Posterior cingulate gyrus (tissue), 11 donors: ENCODE data around the gene MLKL.
A peak's percentile ranks its signal among the peaks of the same experiment; 100 is the strongest.
"Not testable (repeated sequence)": the region's sequence is repeated elsewhere in the genome, so short reads cannot be mapped to it uniquely, and the experiment has no call there.

Experiments
- DNase-seq, 10 donors: peaks; one replicate each; pipeline versions ENCODE4 v3.0.0 to v3.0.0-alpha.2; 2020 to 2021; ENCODE audit warnings: mixed read lengths in 3 of 10
- intact Hi-C: fragments of 100-400 bp; cut with DNase I; formaldehyde crosslinking; loops from one replicate; pipeline ENCODE4 v1.15.1; 2023

MLKL gene

GRCh38 chr16:74734361-74735161 lies 33.9 kb upstream of the MLKL start:
- DNase-seq, result peak in 1 of 10 donors; percentile 57
- intact Hi-C loops, result no loop called here

- no peak for DNase-seq
- intact Hi-C loops, result no loop called here
Measured at GRCh38 chr16:74732707-74733350, 32.2 kb upstream of the MLKL start.

GRCh38 chr16:74731853-74732477 lies 31.3 kb upstream of the MLKL start:
- DNase-seq, result peak in 1 of 10 donors; percentile 33
- intact Hi-C loops, result no loop called here

GRCh38 chr16:74729783-74730683 lies 29.4 kb upstream of the MLKL start:
- DNase-seq, result peak in 2 of 10 donors; percentile 44 to 59
- intact Hi-C loops, result no loop called here

- DNase-seq, result peak in 1 of 10 donors; percentile 2
- intact Hi-C loops, result no loop called here
Measured at GRCh38 chr16:74727903-74728302, 27.2 kb upstream of the MLKL start.

GRCh38 chr16:74726716-74727115 lies 26.1 kb upstream of the MLKL start:
- intact Hi-C loops, result no loop called here

GRCh38 chr16:74725651-74726455 lies 25.2 kb upstream of the MLKL start:
- intact Hi-C loops, result loop anchor here (2.0 kb wide), 1 partner anchor 23 kb away; no protein-coding TSS in a partner anchor
- peak in 3 of 10 donors; percentile 19 to 36 (median 30) for DNase-seq

More at GRCh38 chr16:74726716-74727115, 26.1 kb upstream of the MLKL start:
- DNase-seq, result peak in 2 of 10 donors; percentile 8 to 9

- peak; percentile 86 to 99 (median 94) for DNase-seq
- intact Hi-C loops, result loop anchor here (1.0 to 2.0 kb wide), 2 partner anchors 24 to 49 kb away; partner anchors contain the start of gene FA2H
Measured at GRCh38 chr16:74724820-74725549, 24.3 kb upstream of the MLKL start.

GRCh38 chr16:74723256-74723655 lies 22.6 kb upstream of the MLKL start:
- intact Hi-C loops, result no loop called here
- peak in 3 of 10 donors; percentile 26 to 71 (median 56) for DNase-seq

GRCh38 chr16:74722156-74722555 lies 21.5 kb upstream of the MLKL start:
- peak in 3 of 10 donors; percentile 5 to 35 (median 9) for DNase-seq
- intact Hi-C loops, result not testable (repeated sequence)

- intact Hi-C loops, result no loop called here
- DNase-seq, result peak in 3 of 10 donors; percentile 45 to 72 (median 55)
Measured at GRCh38 chr16:74721716-74722115, 21.1 kb upstream of the MLKL start.

- peak in 1 of 10 donors; percentile 2 for DNase-seq
- intact Hi-C loops, result no loop called here
Measured at GRCh38 chr16:74720579-74720978, 19.9 kb upstream of the MLKL start.

GRCh38 chr16:74718741-74719610 lies 18.3 kb upstream of the MLKL start:
- peak in 3 of 10 donors; percentile 52 to 66 (median 60) for DNase-seq
- intact Hi-C loops, result no loop called here

GRCh38 chr16:74718140-74718539 lies 17.5 kb upstream of the MLKL start:
- intact Hi-C loops, result no loop called here

GRCh38 chr16:74717367-74717766 lies 16.7 kb upstream of the MLKL start:
- peak in 2 of 10 donors; percentile 58 to 81 for DNase-seq
- intact Hi-C loops, result no loop called here

More at GRCh38 chr16:74718140-74718539, 17.5 kb upstream of the MLKL start:
- DNase-seq, result peak in 2 of 10 donors; percentile 7 to 55

- DNase-seq, result peak in 3 of 10 donors; percentile 51 to 77 (median 70)
Measured at GRCh38 chr16:74716355-74716754, 15.7 kb upstream of the MLKL start.

GRCh38 chr16:74713876-74714275 lies 13.2 kb upstream of the MLKL start:
- intact Hi-C loops, result no loop called here
- DNase-seq, result peak in 2 of 10 donors; percentile 29 to 73

More at GRCh38 chr16:74716355-74716754, 15.7 kb upstream of the MLKL start:
- intact Hi-C loops, result no loop called here
